ENCODE data around the gene ZNF385D.
A peak's percentile ranks its signal among the peaks of the same experiment; 100 is the strongest.

Gene ZNF385D

DNA sequence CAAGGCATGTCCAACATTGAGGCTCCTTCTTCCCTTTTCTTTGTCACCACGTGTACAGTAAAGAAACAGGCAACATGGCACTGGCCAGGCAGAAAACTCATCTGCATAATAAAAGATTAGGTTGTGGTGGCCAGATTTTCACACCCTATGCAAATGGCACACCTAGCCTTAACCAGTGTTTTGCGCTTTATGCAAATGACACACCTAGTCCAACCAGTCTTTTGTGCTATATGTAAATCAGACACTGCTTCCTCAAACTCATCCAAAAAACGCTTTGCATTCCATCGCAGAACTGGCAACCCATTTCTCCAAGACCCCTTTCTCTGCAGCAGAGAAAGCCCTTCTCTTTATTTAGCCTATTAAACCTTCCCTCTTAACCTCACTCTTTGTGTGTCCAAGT, 109.1 kb downstream of the ZNF385D start:
- Histone ChIP-seq H3K4me1 (ENCODE audit: control insufficient read depth in 5 of 5, insufficient read depth in 5 of 5, low read length in 5 of 5) (peaks cover 4 to 30% (median 4%) of the 10 kb centered on the region in 5 donors), H3K27me3 (ENCODE audit: control insufficient read depth in 5 of 5, insufficient read depth in 4 of 5, low read length in 5 of 5) (no peaks in the 10 kb centered on the region), H3K4me3 (ENCODE audit: low read depth in 1 of 5, low read length in 5 of 5) (no peak overlapping the region), H3K9me3 (ENCODE audit: control insufficient read depth in 5 of 5, low read length in 5 of 5) (peaks cover 0 to 3% (median 0%) of the 10 kb centered on the region in 5 donors), H3K9ac (ENCODE audit: low read length in 5 of 5) (no peak overlapping the region), H3K36me3 (ENCODE audit: control insufficient read depth in 5 of 5, insufficient read depth in 5 of 5, low read length in 5 of 5) (no peaks in the 10 kb centered on the region), H3K27ac (ENCODE audit: low read depth, low read length) (no peak overlapping the region)

DNA sequence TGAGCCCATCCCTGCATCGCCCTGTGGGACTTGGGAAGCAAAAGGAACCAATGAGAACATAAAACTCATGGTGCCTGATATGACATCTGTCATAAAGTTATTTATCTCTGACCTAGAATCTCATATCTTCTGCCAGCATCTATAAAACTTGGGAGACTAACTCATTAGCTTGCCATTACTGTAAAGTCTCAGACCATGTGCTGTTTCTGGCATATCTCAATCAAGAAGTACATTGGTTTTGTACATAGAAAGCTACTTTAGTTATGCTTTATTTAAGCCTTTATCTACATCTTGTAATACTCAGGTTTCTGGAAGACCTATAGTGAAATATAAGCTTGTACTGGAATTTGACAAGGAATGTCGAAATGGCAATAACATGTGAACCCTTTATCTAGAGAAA, 112.5 kb downstream of the ZNF385D start:
- Histone ChIP-seq H3K27ac (ENCODE audit: low read depth, low read length) (no peak overlapping the region), H3K9me3 (ENCODE audit: control insufficient read depth in 5 of 5, low read length in 5 of 5) (peaks cover 0 to 3% (median 0%) of the 10 kb centered on the region in 5 donors), H3K27me3 (ENCODE audit: control insufficient read depth in 5 of 5, insufficient read depth in 4 of 5, low read length in 5 of 5) (no peaks in the 10 kb centered on the region), H3K4me3 (ENCODE audit: low read depth in 1 of 5, low read length in 5 of 5) (no peak overlapping the region), H3K36me3 (ENCODE audit: control insufficient read depth in 5 of 5, insufficient read depth in 5 of 5, low read length in 5 of 5) (no peaks in the 10 kb centered on the region), H3K4me1 (ENCODE audit: control insufficient read depth in 5 of 5, insufficient read depth in 5 of 5, low read length in 5 of 5) (peaks cover 0 to 7% (median 0%) of the 10 kb centered on the region in 5 donors), H3K9ac (ENCODE audit: low read length in 5 of 5) (no peak overlapping the region)

DNA sequence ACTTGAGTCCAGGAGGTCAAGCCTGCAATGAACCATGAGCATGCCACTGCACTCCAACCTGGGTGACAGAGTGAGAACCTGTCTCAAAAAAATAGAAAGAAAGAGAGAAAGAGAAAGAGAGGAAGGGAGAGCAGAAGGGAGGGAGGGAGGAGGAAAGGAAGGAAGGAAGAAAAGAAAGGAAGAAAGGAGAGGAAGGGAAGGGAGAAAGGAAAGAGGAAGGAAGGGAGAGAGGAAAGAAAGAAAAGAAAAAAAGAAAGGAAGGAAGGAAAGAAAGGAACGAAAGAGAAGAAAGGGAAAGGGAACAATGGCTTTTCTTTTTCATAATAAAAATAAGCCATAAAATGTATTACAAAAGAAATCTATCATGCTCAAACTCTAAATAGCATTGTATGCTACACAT, 116.9 kb downstream of the ZNF385D start:
- Histone ChIP-seq H3K9ac (ENCODE audit: low read length in 5 of 5) (no peak overlapping the region), H3K9me3 (ENCODE audit: control insufficient read depth in 5 of 5, low read length in 5 of 5) (no peaks in the 10 kb centered on the region), H3K27me3 (ENCODE audit: control insufficient read depth in 5 of 5, insufficient read depth in 4 of 5, low read length in 5 of 5) (no peaks in the 10 kb centered on the region), H3K36me3 (ENCODE audit: control insufficient read depth in 5 of 5, insufficient read depth in 5 of 5, low read length in 5 of 5) (no peaks in the 10 kb centered on the region), H3K4me3 (ENCODE audit: low read depth in 1 of 5, low read length in 5 of 5) (no peak overlapping the region), H3K4me1 (ENCODE audit: control insufficient read depth in 5 of 5, insufficient read depth in 5 of 5, low read length in 5 of 5) (peaks cover 0 to 2% (median 0%) of the 10 kb centered on the region in 5 donors), H3K27ac (ENCODE audit: low read depth, low read length) (no peak overlapping the region)

DNA sequence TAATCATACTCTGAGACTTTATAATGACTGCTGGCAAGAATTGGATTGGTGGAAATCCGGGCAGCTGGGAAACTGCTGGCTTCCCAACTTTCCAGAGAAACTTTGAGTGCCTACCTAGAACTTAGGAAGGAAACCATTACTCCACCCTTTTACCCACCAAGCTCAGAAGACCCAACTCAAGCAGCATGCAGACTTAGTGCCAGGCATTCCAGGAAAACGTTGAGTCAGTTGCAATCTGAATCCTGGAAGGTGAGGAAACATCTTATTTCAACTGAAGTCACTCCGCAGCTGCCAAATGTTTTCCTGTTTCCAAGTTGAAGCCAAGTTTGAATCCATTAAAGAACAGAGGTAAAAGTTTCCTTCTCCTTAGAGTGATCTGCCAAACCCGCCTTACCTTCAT, 126.5 kb downstream of the ZNF385D start:
- no peak overlapping the region for H3K27ac ChIP-seq (ENCODE audit: low read depth, low read length)
- H3K4me1 ChIP-seq (ENCODE audit: control insufficient read depth in 5 of 5, insufficient read depth in 5 of 5, low read length in 5 of 5), result peaks cover 0 to 28% (median 4%) of the 10 kb centered on the region in 5 donors
- no peaks in the 10 kb centered on the region for H3K27me3 ChIP-seq (ENCODE audit: control insufficient read depth in 5 of 5, insufficient read depth in 4 of 5, low read length in 5 of 5)
- no peaks in the 10 kb centered on the region for H3K9me3 ChIP-seq (ENCODE audit: control insufficient read depth in 5 of 5, low read length in 5 of 5)
- H3K36me3 ChIP-seq (ENCODE audit: control insufficient read depth in 5 of 5, insufficient read depth in 5 of 5, low read length in 5 of 5), result no peaks in the 10 kb centered on the region
- H3K4me3 ChIP-seq (ENCODE audit: low read depth in 1 of 5, low read length in 5 of 5), result no peak overlapping the region
- H3K9ac ChIP-seq (ENCODE audit: low read length in 5 of 5), result no peak overlapping the region

DNA sequence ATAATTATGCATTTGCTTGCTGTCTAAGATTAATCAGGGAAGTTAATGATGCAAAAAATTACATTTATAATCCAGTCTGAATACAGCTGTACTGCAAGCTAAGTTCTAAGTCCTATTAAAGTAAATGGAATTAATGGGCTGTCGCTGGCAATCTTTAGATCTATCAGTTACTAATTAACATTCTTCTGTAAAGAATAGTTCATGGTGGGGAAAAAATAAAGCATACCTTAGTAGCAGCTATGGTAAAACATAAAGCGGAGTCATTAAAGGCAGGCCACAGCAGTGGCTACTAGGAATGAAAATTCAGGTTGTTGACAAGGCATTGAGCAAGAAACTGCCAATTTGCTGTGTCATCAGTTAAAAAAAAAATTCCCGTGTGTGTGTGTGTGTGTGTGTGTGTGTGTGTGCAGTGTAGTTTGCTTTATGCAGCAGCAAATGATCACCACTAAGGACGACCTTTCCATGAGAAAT, 129.8 kb downstream of the ZNF385D start:
- Histone ChIP-seq H3K9ac (ENCODE audit: low read length in 5 of 5) (no peak overlapping the region), H3K27me3 (ENCODE audit: control insufficient read depth in 5 of 5, insufficient read depth in 4 of 5, low read length in 5 of 5) (no peaks in the 10 kb centered on the region), H3K27ac (ENCODE audit: low read depth, low read length) (no peak overlapping the region), H3K4me3 (ENCODE audit: low read depth in 1 of 5, low read length in 5 of 5) (no peak overlapping the region), H3K4me1 (ENCODE audit: control insufficient read depth in 5 of 5, insufficient read depth in 5 of 5, low read length in 5 of 5) (peaks cover 0 to 28% (median 4%) of the 10 kb centered on the region in 5 donors), H3K9me3 (ENCODE audit: control insufficient read depth in 5 of 5, low read length in 5 of 5) (no peaks in the 10 kb centered on the region), H3K36me3 (ENCODE audit: control insufficient read depth in 5 of 5, insufficient read depth in 5 of 5, low read length in 5 of 5) (no peaks in the 10 kb centered on the region)

DNA sequence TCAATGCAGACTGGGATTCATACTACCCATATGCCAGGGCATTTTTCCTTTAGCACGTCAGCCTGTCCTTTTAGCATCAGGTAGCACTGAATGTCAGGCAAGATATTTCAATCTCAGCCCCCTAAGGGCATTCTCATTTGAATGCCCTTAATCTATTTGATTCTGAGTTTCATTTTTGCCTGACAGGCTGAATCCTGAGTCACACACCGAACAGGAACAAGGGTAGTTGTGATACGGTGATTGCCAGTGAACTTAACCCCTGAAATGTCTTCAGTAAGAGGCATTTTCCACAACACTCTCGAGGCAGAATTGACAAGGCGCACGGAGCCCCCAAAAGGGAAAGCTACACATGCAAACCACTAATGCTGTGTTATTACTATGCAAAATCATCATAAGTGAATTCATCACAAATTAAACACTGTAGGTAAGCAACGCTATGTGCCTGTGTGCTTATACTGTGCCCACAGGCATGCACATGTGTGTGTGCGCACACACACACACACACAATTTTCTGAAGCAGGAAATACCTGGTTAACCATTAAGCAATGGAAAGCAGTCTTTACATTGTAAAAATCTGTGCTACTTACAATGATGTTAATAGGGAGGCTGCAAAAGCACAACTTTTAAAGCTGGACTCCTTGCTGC, 130.4 kb downstream of the ZNF385D start:
- peaks cover 0 to 28% (median 4%) of the 10 kb centered on the region in 5 donors for H3K4me1 ChIP-seq (ENCODE audit: control insufficient read depth in 5 of 5, insufficient read depth in 5 of 5, low read length in 5 of 5)
- H3K27me3 ChIP-seq (ENCODE audit: control insufficient read depth in 5 of 5, insufficient read depth in 4 of 5, low read length in 5 of 5), result no peaks in the 10 kb centered on the region
- H3K36me3 ChIP-seq (ENCODE audit: control insufficient read depth in 5 of 5, insufficient read depth in 5 of 5, low read length in 5 of 5), result no peaks in the 10 kb centered on the region
- H3K27ac ChIP-seq (ENCODE audit: low read depth, low read length), result no peak overlapping the region
- no peak overlapping the region for H3K9ac ChIP-seq (ENCODE audit: low read length in 5 of 5)
- H3K4me3 ChIP-seq (ENCODE audit: low read depth in 1 of 5, low read length in 5 of 5), result peak overlapping the region in 1 of 5 donors; percentile 4
- H3K9me3 ChIP-seq (ENCODE audit: control insufficient read depth in 5 of 5, low read length in 5 of 5), result no peaks in the 10 kb centered on the region

DNA sequence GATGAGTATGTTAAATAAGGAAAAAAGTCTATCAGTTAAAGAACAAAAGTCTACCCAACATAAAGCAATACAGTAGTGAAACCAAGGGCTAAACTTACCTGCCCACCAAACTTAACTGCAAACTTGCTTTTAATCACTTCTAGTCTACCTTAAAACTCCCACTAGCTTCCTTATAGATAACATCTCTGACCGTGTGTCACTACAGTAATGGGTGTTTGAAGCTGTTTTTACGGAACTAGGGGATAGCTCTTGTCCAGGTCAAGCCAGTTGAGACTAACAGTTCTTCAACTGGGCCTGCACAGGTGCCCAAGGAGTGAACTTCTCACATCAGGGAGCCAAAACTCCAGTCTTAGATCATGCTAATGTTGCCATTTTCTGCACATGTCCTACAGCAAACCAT, 132.3 kb downstream of the ZNF385D start:
- H3K9ac ChIP-seq (ENCODE audit: low read length in 5 of 5), result no peak overlapping the region
- H3K27ac ChIP-seq (ENCODE audit: low read depth, low read length), result no peak overlapping the region
- no peaks in the 10 kb centered on the region for H3K9me3 ChIP-seq (ENCODE audit: control insufficient read depth in 5 of 5, low read length in 5 of 5)
- no peaks in the 10 kb centered on the region for H3K36me3 ChIP-seq (ENCODE audit: control insufficient read depth in 5 of 5, insufficient read depth in 5 of 5, low read length in 5 of 5)
- H3K4me1 ChIP-seq (ENCODE audit: control insufficient read depth in 5 of 5, insufficient read depth in 5 of 5, low read length in 5 of 5), result peaks cover 0 to 17% (median 4%) of the 10 kb centered on the region in 5 donors
- H3K27me3 ChIP-seq (ENCODE audit: control insufficient read depth in 5 of 5, insufficient read depth in 4 of 5, low read length in 5 of 5), result no peaks in the 10 kb centered on the region
- H3K4me3 ChIP-seq (ENCODE audit: low read depth in 1 of 5, low read length in 5 of 5), result no peak overlapping the region

DNA sequence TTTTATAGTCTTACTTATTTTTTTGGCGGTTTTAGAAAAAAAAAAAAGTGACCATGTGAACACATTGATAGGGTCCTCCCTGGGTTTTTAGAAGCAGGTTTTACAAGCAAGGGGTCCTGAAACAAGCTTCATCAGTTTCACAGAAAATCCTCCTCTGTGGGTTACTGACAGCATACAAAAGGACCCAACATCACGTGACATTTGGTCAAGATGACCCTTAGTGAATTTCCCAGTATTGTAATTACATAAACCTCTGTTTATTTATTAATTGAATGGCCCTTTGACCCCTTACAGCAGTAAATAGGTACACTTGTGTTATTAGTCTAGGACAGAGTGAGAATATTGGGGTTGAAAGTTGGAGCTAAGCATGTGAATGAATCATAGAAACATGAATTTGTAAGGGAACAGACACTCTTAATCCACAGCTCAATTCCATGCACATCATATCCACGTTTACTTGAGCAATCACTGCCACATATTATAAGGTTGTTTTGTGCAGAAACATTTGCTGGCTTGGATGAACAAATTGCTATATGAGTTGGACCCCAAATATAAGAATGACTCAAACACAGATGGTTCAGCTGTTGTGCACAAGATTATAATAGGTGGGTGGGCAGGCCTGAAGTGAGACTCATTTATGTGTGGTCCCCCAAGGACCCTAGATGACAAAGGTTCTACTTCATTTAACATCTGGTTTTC, 137.5 kb downstream of the ZNF385D start:
- no peak overlapping the region for H3K4me3 ChIP-seq (ENCODE audit: low read depth in 1 of 5, low read length in 5 of 5)
- no peaks in the 10 kb centered on the region for H3K4me1 ChIP-seq (ENCODE audit: control insufficient read depth in 5 of 5, insufficient read depth in 5 of 5, low read length in 5 of 5)
- no peaks in the 10 kb centered on the region for H3K9me3 ChIP-seq (ENCODE audit: control insufficient read depth in 5 of 5, low read length in 5 of 5)
- H3K27me3 ChIP-seq (ENCODE audit: control insufficient read depth in 5 of 5, insufficient read depth in 4 of 5, low read length in 5 of 5), result no peaks in the 10 kb centered on the region
- H3K36me3 ChIP-seq (ENCODE audit: control insufficient read depth in 5 of 5, insufficient read depth in 5 of 5, low read length in 5 of 5), result no peaks in the 10 kb centered on the region
- no peak overlapping the region for H3K27ac ChIP-seq (ENCODE audit: low read depth, low read length)
- H3K9ac ChIP-seq (ENCODE audit: low read length in 5 of 5), result no peak overlapping the region

DNA sequence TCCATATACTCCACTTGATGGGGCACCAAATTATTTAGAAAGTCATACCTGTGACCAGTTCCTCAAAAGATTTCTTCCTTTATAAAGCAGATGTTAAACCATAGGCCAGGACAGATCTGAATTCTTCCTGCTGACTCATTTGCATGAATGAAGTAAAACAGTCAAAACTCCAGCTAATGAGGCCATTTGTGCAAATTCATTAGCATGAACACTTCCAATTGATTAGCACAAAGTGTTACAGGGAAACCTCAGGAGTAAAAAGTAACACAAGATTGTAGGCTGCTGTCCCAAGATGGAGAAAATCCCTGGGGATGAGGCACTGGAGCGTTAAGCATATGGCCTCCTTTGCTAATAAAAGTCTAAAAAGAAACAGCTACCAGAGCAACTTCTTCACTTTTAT, 149.8 kb downstream of the ZNF385D start:
- Histone ChIP-seq H3K27ac (ENCODE audit: low read depth, low read length) (no peak overlapping the region), H3K9me3 (ENCODE audit: control insufficient read depth in 5 of 5, low read length in 5 of 5) (no peaks in the 10 kb centered on the region), H3K4me3 (ENCODE audit: low read depth in 1 of 5, low read length in 5 of 5) (no peak overlapping the region), H3K36me3 (ENCODE audit: control insufficient read depth in 5 of 5, insufficient read depth in 5 of 5, low read length in 5 of 5) (no peaks in the 10 kb centered on the region), H3K27me3 (ENCODE audit: control insufficient read depth in 5 of 5, insufficient read depth in 4 of 5, low read length in 5 of 5) (no peaks in the 10 kb centered on the region), H3K9ac (ENCODE audit: low read length in 5 of 5) (no peak overlapping the region), H3K4me1 (ENCODE audit: control insufficient read depth in 5 of 5, insufficient read depth in 5 of 5, low read length in 5 of 5) (no peaks in the 10 kb centered on the region)

DNA sequence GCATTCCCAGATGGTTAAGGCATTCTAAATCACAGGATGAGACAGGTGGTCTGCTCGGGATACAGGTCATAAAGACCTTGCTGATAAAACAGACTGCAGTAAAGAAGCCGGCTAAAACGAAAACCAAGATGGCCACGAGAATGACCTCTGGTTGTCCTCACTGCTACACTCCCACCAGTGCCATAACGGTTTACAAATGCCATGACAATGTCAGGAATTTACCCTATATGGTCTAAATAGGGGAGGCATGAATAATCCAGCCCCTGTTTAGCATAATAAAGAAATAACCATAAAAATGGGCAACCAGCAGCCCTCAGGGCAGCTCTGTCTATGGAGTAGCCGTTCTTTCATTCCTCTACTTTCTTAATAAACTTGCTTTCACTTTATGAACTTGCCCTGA, 151.1 kb downstream of the ZNF385D start:
- H3K9me3 ChIP-seq (ENCODE audit: control insufficient read depth in 5 of 5, low read length in 5 of 5), result no peaks in the 10 kb centered on the region
- no peaks in the 10 kb centered on the region for H3K36me3 ChIP-seq (ENCODE audit: control insufficient read depth in 5 of 5, insufficient read depth in 5 of 5, low read length in 5 of 5)
- H3K4me1 ChIP-seq (ENCODE audit: control insufficient read depth in 5 of 5, insufficient read depth in 5 of 5, low read length in 5 of 5), result no peaks in the 10 kb centered on the region
- no peak overlapping the region for H3K4me3 ChIP-seq (ENCODE audit: low read depth in 1 of 5, low read length in 5 of 5)
- no peak overlapping the region for H3K9ac ChIP-seq (ENCODE audit: low read length in 5 of 5)
- H3K27me3 ChIP-seq (ENCODE audit: control insufficient read depth in 5 of 5, insufficient read depth in 4 of 5, low read length in 5 of 5), result no peaks in the 10 kb centered on the region
- H3K27ac ChIP-seq (ENCODE audit: low read depth, low read length), result no peak overlapping the region
